NCI-H526 treated with DMSO at 0.1 percent for 48 hours (cell line): Measurements from ENCODE around the gene PTPRN2.

Source experiments
- DNase-seq: peaks from one replicate; lab custom pipeline; 2025; lab: John Stamatoyannopoulos, UW

The PTPRN2 gene

DNA sequence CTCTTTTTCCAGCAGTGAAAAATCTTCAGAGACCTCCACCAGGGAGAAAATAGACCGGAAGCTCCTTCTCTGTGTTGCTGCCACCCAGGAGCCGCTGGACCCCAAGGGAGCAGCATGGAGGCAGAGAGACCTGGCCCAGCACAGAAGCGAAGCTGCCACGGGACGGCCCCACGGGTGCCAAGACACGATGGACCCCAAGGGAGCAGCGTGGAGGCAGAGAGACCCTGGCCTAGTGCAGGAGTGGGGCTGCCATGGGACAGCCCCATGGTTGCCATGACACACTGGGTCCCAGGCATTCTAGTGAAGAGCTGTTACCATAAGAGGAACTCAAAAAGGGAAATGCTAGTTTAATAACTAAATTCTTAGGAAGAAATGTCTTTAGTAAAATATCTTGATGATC lies 186.3 kb downstream of the PTPRN2 start:
- no peak for DNase-seq

DNA sequence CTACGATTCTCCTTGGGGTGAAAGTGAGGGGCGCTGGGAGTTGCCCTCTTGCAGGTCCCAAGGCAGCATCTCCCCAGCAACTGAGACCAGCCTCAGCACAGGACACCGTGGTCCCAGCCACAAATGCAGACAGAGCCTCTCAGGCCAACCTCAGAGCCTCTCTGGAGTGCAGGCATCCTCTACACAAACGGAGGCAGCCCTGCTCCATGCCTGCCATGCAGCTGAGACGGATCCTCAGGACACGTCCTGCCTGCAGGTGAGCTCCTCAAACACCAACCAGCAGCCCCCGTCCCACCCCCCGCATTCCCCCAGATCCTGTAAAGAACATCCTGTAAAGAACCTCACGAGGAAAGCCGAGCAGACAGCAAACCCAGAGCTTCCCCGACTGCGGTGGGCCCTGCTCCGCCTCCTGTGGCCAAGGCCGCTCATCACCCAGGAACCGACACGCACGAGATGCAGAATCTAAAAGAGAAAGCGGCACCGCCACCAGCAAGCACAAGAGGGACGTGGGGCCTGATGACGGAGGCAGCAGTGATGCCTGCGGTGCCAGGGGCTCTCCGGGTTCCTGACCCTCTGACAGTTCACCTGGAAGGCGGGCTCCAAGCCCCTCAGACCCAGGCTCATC lies 186.9 kb downstream of the PTPRN2 start:
- DNase-seq = no peak

DNA sequence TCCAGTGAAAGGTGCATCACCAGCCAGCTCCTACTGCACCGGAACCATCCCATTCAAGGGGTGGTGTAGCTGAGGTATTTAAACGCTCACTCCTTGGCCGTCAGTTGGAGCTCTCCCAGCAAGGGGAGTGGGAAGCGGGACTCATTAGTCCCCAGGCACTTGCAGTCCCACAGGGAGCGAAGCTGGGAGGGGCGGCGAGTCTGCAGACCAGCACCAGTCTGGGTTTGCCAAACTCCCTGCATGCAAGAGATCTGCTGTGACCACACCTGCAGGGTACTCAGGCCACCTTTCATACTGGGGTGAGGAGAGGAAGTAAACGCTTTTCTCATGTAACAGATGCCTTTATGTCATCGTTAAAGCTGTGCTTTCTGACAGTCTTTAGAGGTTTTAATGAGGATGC lies 187.9 kb downstream of the PTPRN2 start:
- DNase-seq = no peak

DNA sequence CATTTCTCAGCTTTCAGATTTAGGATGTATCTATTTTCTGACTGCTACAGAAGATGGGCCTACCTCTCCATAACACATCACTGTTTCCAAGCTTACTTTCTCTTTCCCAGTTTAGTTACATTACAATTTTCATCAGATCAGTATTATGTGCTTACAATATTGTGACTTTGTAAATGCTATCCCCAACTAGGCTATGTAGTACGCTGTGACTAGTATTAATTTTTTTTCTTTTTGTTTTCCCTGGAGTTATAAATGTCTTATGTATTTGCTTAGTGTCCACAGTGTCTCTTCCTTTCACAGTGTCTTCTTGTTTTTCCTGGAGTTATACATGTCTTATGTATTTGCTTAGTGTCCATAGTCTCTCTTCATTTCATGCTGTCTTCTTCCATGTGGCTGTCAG lies 188.9 kb downstream of the PTPRN2 start:
- DNase-seq = no peak

DNA sequence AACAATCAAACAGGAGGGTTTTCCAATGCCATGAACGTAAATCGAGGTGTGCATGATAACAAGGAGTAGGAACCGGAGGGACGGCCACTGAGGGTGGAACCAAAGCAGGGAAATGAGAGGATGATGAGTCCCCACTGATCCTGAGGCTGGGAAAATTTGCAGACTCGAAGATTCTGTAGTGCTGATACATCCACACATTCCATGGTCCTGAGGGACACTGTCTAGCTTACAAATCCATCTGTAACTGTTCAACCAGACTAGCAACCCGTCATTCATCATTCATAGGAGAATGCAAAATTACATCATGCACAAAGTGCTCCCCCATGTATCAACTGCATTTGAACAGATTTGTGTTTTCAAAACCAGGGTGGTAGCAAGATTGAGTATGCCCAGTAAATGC lies 189.7 kb downstream of the PTPRN2 start:
- DNase-seq = no peak

DNA sequence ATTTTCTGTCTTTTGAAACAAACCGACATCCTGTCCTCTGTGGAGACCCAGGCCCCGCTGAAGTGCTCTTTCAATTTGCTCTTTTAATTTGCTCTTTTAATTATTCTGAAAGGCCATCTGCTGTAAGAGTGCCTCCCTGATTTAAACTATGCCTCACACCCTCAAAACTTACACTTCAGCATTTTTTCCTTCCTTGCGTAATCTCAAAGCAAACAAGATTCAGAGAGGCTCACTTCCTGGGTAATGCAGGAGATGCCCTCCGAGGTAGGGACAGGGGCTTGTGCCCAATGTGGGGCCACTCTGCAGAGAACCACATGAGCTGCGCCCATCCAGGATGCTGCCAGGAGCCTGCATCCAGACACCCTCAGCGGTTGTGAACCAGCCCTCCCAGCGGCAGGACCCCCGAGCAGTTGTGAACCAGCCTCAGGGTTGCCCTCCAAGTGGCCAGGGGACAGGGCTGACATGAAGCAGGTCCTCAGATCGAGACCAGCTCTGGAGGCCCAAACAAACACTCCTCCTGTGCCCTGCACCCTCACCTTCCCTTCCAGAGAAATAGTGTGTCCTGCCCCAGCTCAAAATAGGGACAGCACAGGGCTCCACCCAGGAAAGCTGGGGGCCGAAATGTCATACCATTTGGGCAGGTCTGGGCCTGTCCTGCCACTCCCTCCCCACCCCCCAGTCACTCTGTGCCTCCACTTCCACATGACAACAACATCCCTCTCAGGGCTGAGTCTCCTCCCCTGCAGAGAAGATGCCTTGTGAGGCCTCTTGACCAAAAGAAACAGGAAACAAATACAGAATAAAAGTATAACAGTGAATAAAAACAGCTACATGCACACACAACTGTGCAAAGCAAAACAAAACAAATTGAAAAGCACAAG lies 190.4 kb downstream of the PTPRN2 start:
- no peak for DNase-seq

DNA sequence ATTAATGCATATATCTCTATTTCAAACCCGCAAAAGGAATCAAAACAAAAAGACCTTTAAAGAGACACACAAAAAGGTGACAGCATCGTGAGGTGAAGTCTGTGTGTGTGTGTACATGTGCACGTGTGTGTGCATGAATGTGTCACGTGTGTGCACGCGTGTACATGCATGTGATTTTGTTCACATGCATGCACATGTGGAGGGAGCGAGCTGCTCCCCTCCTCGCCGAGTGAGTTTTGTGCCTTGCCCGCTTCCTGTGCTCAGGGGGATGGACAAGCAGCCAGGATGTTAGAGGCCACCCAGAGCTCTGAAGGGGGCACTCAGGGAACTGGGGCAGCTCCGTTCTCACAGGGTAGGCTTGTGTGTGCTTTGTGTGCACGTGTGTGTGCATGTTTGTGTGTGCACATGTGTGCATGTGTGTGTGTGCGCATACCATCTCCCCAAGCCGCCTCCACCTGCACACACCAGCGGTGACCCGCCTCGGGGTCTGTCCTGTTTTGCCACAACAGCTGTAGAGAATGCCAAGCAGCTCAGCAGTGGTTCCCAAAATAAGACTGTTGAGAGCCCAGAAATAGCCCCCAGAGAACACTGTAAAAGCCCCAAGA lies 191.2 kb downstream of the PTPRN2 start:
- no peak for DNase-seq

DNA sequence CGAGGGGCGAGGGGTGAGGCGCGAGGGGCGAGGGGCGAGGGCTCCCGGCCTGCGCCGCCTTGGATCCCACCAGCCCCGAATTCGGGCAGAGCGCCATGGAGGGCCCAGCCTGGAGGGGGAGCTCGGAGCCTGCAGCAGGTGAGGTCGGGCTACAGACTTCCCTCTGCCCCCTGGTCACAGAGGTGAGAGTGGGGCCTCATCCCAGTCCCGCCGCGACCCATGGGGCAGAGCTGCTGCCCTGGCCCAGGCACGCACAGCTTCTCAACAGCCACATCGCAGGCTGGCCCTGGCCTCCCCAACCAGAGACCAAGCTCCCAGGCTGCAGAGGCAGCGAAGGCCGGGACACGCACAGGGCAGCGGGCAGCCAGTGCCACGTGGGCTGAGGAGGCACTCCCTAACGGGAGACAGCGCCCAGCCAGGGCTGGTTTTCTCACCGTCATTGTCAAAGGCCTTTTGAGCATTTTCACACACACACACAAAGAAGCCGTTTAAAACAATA lies 191.8 kb downstream of the PTPRN2 start:
- DNase-seq = peak; percentile 17

DNA sequence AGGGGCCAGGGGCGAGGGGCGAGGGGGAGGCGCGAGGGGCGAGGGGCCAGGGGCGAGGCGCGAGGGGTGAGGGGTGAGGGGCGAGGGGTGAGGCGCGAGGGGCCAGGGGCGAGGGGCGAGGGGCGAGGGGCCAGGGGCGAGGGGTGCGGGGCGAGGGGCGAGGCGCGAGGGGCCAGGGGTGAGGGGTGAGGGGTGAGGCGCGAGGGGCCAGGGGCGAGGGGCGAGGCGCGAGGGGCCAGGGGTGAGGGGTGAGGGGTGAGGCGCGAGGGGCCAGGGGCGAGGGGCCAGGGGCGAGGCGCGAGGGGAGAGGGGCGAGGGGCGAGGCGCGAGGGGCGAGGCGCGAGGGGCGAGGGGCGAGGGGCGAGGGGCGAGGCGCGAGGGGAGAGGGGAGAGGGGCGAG lies 192.3 kb downstream of the PTPRN2 start:
- DNase-seq = no peak

DNA sequence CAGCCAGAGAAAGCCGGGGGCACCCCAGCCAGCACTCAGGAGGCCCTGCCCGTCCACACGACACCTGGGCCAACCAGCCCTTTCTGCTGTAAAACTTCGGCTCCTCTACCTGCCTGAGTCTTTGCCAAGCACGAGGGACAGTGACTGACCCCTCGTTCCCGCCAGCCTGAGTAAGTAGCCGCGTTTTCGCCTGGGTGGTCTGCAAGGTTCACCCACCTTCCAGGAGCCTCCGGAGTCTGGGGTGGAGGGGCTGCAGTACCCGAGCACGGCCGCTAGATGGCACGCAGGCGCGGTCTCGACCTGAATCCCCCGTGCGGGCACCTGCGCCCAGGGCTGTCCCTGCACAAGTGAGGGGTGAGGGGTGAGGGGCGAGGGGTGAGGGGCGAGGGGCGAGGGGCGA lies 192.7 kb downstream of the PTPRN2 start:
- no peak for DNase-seq

DNA sequence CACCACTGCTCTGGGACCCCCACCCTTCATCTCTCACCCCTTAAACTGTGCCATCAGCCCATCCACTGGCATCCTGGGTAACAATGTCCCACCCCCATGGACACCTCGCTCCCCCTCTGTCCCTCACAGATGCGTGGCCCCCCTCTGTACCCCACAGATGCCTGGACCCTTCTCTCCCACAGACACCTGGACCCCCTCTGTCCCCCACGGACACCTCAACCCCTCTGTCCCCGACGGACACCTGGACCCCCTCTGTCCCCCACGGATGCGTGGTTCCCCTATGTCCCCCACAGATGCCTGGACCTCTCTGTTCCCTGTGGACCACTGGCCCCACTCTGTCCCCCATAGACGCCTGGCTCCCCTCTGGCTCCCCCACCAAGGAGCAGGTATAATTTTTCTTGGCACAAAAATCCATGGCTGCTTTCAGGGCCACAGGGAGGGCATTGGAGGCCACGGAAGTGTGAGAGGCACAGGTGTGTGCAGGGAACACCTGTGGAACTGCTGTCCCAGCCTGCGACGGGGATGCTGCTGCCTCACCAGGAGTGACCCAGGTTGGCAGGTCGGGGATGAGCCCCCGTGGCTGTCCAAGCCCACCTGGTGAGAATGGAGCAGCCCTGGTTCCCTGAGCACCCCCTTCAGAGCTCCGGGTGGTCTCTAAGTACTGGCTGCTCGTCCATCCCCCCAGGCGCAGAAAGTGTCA lies 193.5 kb downstream of the PTPRN2 start:
- DNase-seq = no peak

DNA sequence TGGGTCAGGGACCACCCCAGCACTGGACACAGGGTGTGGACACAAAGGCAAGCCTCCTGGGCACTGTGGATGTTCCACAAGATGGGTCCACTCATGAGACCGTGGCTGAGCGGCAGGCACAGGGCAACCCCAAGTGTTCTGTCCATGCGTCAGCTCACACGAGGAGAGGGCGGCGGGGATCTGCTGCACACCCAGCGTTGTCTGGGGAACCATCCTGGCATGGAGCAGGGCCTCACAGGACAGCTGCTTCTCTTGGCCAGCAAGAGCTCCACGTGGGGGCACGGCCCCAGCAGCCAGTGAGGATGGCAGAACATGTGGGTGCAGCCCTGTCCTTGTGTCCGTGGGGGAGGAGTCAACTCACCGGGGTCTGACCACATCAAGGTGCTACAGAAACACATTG lies 195.4 kb downstream of the PTPRN2 start:
- DNase-seq = no peak

DNA sequence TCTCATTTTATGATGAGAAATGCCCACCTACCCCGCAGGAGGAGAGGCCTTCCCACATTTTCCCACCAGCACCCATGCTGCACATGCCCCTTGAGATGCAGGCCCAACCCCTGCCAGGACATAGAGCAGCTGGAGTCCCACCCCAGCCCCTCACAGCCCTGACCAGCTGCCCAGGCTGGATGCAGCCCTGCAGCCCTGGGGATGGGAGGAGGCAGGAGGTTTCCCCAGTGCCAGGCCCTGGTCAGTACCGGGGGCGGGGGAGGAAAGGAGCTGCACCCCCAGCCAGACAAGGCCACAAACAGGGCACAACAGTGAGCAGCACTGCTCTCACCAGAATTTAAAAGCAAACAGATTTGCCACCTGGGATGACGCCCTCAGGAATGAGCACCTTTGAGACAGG lies 196.1 kb downstream of the PTPRN2 start:
- no peak for DNase-seq

DNA sequence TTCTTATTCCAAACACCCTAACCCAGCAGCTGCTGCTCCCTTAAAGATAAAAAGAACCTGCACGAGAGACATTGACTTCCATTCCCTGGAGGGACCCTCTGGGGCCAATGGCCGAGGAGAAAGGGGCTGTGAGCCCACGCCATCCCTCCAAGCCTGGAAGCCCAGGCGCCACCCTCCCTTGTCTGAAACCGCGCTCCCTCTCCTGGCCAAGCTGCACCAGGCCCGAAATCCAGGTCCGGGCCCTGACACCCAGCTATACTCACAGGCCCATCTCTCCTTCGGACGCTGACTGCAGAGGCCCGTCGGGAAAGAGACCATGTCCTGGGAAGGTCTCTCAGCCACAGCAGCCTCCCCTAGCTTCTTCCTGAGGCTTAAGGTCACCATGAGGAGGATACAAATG lies 196.5 kb downstream of the PTPRN2 start:
- DNase-seq = no peak

DNA sequence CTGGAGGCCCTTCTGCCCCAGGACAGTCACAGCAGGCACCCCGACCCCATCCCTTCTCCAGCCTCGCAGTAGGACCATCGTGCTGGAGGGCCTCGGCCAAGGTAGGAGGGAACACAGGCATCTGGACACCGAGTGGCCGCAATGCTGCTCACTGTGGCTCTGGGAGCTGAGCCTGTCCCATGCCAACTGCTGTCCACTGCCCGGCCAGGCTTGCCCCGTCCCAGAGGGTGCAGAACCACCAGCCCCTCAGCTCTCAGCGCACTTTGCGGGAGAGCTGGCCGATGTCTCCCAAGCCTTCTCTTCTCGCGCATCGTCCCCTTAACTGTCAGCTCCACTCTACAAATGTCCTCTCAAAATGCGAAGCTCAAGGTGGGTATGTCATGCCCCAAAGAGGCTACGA lies 197.2 kb downstream of the PTPRN2 start:
- no peak for DNase-seq

DNA sequence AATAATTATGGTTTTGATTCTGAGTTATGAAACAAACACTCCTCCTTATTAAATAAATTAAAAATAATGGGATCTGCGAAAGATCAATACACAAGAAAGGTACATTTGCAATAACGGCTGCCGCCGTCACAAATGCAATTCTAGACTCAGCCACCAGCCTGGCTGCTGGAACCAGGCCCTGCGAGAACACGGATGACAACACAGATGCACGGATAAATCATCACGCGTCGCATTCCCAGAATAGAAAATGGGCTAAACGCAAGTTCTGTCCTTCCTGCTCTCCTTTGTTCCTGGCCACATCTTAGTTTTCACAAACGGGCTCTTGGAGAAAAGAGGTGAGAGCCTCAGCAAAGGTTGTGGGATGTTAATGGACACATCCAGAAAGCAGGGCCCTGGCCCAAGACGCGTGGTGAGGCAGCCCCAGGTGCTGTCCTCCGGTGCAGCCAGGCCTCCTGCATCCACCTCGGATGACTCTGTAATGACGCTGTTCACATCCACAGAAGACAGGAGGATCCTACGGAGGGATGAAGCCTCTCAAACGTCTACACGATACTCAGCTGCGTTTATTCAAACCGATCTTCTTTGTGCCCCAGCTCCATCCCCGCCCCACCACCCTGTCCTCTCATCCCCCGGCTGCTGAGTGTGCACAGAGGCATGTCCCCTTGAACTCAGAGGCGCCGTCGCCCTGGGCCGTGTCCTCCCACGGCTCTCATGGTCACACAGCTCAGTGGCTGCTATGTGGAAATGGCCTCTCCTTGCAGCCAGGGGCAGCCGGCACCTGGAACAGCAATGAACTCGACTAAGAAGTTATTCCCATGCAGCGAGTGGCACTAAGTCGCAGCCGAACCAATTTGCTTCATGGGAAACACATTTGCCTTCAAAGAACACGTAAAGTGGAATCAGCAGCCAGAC lies 197.9 kb downstream of the PTPRN2 start:
- DNase-seq = no peak

DNA sequence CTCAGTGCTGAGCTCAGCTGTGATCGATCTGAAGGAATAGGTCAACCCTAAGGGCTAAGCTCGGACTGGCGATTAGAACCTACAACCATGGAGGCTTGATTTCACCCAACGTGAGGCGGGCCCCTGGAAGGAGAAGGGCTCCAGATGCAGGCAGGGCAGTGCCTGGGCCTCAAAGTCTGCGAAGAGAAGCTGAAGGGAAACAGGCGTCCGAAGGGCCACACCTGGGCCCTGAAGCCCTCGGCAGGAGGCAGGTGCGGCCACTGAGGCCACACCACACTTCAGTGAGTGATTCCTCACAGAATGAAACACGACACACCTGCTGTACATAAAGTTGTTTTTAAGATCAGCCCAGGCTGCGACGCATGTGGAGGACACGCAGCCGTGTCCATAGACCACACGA lies 198.7 kb downstream of the PTPRN2 start:
- DNase-seq = no peak

DNA sequence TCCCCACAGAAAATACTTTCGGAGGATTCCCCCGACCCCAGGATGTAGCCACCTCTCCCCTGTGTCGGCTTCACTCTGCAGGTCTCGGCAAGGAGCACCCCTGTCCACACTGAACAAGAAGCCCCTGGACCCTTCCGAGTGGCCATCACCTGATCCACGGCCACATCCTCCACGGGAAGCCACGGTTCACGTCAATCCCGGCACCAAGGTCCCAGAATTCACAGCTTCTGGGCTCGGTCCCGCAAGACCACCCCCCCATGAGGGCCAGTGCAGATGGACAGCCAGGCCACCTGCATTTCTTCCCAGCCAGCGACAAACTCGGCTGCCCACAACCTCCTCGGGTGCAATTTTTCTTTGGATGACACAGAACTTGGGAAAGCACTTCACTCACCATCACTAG lies 199.6 kb downstream of the PTPRN2 start:
- no peak for DNase-seq

DNA sequence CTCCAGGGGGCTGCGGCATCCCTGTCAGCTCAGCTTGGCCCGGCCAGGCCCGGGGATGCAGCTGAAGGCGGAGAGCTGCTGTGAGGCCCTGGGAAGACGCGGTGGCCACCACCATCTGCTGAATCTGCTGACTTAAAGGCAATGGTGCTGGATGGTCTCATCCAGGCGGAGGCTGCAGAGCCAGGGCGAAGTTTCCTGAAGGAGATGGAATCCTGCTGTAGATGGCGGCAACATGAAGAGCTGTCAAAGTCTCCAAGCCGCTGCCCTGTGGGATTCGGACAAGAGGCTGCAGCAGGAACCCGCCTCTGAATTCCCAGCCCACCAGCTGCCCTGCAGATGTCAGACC lies 200.1 kb downstream of the PTPRN2 start:
- DNase-seq = no peak

DNA sequence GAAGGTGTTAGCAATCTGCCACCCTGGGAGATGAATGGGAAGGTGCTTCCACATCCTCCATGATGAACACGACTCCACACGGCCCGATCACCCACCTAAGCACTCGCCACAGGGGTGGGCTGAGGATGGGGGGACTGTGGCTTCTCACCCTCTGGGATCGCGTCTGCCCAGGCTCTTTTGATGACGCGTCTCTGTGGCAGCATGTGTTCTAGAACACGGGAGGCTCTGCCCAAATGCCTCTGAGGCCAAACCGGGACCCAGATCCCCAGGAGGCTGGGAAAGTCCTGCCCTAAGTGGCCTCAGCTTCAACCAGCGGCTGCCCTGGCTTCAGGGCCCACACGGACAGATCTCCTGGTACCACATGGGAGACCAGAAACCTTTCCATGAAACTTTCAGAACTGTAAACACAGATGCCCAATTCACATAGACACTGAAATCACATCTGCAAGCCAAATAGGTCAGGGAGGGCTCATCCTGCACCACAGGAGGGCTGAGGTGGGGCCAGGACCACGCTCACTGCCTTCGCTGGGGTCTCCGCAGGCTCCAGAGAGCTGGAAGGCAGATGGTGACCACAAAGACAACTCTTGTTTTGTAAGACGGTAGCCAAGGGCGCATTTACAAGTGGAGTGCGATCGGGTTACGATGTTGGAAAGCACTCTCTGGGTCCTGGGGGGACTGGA lies 200.6 kb downstream of the PTPRN2 start:
- no peak for DNase-seq

DNA sequence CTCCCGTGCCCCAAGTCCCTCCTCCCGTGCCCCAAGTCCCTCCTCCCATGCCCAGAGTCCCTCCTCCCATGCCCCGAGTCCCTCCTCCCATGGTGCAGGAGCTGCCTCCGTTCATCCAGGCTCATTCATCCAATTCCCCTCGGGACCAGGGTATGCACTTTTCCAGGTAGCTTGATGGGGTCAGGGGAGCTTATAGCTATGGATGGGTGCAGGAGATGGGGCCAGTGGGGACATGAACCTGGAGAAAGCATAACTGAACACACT lies 201.3 kb downstream of the PTPRN2 start:
- no peak for DNase-seq
